Measurements from ENCODE around the gene HMGCS1. TPM values are rescaled to one million over a fixed set of nuclear protein-coding genes. Genes with fewer than 3 reads are reported as not detected.

HMGCS1 gene
- polyA plus RNA-seq, 1 donor from 2014 or later: 498 TPM

DNA sequence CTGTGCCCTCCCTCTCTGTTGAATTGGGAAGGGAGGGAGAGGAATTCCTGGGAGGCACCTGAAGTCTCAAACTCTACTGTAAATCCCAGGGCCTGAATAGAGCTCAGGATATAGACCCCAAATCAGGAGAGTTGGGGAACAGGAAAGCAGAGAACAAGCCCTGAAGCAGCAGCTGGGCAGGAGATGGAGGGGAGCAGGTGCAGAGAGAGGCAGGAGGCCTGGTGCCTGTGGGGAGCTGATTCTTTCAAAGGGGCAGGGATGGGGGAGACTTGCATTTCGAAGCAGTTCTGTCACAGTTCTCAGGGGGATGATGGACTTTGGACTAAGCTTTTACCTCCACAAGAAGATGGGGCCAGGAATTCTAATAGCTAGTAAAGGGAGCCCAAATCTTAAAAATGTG lies 71.0 kb downstream of the HMGCS1 start:
- no peak overlapping the region for H2AFZ ChIP-seq (ENCODE audit: low read depth, low read length)
- no peaks in the 10 kb centered on the region for H3K27me3 ChIP-seq (ENCODE audit: insufficient read depth, low read depth, low read length)
- no peak overlapping the region for H3K9ac ChIP-seq (ENCODE audit: low read length)
- H3K27ac ChIP-seq (ENCODE audit: low read length): no peak overlapping the region
- H3K4me3 ChIP-seq (ENCODE audit: low read length): no peak overlapping the region
- TF ChIP-seq EZH2 (IDR thresholded peaks at IDR 0.05; ENCODE audit: borderline replicate concordance, insufficient read depth, low read length, poor library complexity, severe bottlenecking) (no peak), MXI1 (conservative IDR thresholded peaks at IDR 0.05; ENCODE audit: poor library complexity, severe bottlenecking) (no peak), TAF1 (IDR thresholded peaks at IDR 0.05; ENCODE audit: low read depth) (no peak), SMC3 (conservative IDR thresholded peaks at IDR 0.05; ENCODE audit: poor library complexity) (no peak), POLR2AphosphoS5 (IDR thresholded peaks at IDR 0.05) (no peak), EP300 (conservative IDR thresholded peaks at IDR 0.05; ENCODE audit: poor library complexity, severe bottlenecking) (no peak), RAD21 (conservative IDR thresholded peaks at IDR 0.05) (no peak)
- TF ChIP-seq, protein P1, sequence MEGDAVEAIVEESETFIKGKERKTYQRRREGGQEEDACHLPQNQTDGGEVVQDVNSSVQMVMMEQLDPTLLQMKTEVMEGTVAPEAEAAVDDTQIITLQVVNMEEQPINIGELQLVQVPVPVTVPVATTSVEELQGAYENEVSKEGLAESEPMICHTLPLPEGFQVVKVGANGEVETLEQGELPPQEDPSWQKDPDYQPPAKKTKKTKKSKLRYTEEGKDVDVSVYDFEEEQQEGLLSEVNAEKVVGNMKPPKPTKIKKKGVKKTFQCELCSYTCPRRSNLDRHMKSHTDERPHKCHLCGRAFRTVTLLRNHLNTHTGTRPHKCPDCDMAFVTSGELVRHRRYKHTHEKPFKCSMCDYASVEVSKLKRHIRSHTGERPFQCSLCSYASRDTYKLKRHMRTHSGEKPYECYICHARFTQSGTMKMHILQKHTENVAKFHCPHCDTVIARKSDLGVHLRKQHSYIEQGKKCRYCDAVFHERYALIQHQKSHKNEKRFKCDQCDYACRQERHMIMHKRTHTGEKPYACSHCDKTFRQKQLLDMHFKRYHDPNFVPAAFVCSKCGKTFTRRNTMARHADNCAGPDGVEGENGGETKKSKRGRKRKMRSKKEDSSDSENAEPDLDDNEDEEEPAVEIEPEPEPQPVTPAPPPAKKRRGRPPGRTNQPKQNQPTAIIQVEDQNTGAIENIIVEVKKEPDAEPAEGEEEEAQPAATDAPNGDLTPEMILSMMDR (IDR thresholded peaks at IDR 0.05; ENCODE audit: poor library complexity, severe bottlenecking): no peak
- TF ChIP-seq, protein P2, sequence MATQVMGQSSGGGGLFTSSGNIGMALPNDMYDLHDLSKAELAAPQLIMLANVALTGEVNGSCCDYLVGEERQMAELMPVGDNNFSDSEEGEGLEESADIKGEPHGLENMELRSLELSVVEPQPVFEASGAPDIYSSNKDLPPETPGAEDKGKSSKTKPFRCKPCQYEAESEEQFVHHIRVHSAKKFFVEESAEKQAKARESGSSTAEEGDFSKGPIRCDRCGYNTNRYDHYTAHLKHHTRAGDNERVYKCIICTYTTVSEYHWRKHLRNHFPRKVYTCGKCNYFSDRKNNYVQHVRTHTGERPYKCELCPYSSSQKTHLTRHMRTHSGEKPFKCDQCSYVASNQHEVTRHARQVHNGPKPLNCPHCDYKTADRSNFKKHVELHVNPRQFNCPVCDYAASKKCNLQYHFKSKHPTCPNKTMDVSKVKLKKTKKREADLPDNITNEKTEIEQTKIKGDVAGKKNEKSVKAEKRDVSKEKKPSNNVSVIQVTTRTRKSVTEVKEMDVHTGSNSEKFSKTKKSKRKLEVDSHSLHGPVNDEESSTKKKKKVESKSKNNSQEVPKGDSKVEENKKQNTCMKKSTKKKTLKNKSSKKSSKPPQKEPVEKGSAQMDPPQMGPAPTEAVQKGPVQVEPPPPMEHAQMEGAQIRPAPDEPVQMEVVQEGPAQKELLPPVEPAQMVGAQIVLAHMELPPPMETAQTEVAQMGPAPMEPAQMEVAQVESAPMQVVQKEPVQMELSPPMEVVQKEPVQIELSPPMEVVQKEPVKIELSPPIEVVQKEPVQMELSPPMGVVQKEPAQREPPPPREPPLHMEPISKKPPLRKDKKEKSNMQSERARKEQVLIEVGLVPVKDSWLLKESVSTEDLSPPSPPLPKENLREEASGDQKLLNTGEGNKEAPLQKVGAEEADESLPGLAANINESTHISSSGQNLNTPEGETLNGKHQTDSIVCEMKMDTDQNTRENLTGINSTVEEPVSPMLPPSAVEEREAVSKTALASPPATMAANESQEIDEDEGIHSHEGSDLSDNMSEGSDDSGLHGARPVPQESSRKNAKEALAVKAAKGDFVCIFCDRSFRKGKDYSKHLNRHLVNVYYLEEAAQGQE (IDR thresholded peaks at IDR 0.05; ENCODE audit: borderline replicate concordance): no peak
- no peaks in the 10 kb centered on the region for H3K79me2 ChIP-seq (replicated peaks; ENCODE audit: insufficient read depth, low read length)
- no peaks in the 10 kb centered on the region for H3K9me3 ChIP-seq (ENCODE audit: low read length)
- no peak overlapping the region for H3K4me2 ChIP-seq (ENCODE audit: low read length)
- H3F3A ChIP-seq (ENCODE audit: insufficient read depth, low read length, poor library complexity, severe bottlenecking): no peaks in the 10 kb centered on the region
- no peaks in the 10 kb centered on the region for H3K36me3 ChIP-seq (ENCODE audit: insufficient read depth, low read length)
- H4K20me1 ChIP-seq (ENCODE audit: insufficient read depth): no peaks in the 10 kb centered on the region
- no peaks in the 10 kb centered on the region for H3K9me2 ChIP-seq (ENCODE audit: insufficient read depth, low read length)

Other genes starting within 250 kb of the HMGCS1 start
- gene ZNF131, start 192.5 kb downstream of the HMGCS1 start, polyA plus RNA-seq: 55.8 and 74.0 TPM in 2 replicates
- 4.4 and 7.4 TPM in 2 replicates for gene NIM1K, start 121.2 kb downstream of the HMGCS1 start, polyA plus RNA-seq
- not detected in 2 replicates for gene CCL28, start 99.0 kb upstream of the HMGCS1 start, polyA plus RNA-seq
- gene TMEM267, start 170.5 kb upstream of the HMGCS1 start, polyA plus RNA-seq: 8.0 and 9.7 TPM in 2 replicates
- gene C5orf34, start 201.7 kb upstream of the HMGCS1 start, polyA plus RNA-seq: 10.4 and 12.7 TPM in 2 replicates
- gene PAIP1, start 243.7 kb upstream of the HMGCS1 start, polyA plus RNA-seq: 266 and 276 TPM in 2 replicates

Measured in neural cell (in vitro differentiated cells).